VCaP (cell line): ENCODE data around the gene CDK5R1.

ENCODE experiments used
- H3K27ac ChIP-seq: fragments of 450-650 bp; 2 replicates; pipeline ENCODE4 v1.5.1; 2017
- TF ChIP-seq, protein P1 (sequence below): fragments of 450-650 bp; conservative IDR thresholded peaks from 2 replicates; pipeline ENCODE4 v1.5.1; 2017; ENCODE audit warnings: mild to moderate bottlenecking, moderate library complexity

The CDK5R1 gene

DNA sequence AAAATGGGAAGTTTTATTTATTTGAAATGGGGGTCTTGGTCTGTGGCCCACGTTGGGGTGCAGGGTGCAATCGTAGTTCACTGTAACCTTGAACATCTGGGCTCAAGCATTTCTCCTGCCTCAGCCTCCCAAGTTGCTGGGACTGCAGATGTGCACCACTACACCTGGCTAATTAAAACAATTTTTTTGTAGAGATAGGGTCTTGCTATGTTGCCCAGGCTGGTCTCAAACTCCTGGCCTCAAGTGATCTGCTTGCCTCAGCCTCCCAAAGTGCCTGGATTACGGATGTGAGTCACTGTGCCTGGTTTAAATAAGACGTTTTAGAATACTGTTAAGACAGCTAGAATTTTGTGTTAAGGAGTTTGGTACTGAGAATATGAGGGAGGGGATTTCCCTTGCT is 26.7 kb upstream of the CDK5R1 start:
- TF ChIP-seq, protein P1, sequence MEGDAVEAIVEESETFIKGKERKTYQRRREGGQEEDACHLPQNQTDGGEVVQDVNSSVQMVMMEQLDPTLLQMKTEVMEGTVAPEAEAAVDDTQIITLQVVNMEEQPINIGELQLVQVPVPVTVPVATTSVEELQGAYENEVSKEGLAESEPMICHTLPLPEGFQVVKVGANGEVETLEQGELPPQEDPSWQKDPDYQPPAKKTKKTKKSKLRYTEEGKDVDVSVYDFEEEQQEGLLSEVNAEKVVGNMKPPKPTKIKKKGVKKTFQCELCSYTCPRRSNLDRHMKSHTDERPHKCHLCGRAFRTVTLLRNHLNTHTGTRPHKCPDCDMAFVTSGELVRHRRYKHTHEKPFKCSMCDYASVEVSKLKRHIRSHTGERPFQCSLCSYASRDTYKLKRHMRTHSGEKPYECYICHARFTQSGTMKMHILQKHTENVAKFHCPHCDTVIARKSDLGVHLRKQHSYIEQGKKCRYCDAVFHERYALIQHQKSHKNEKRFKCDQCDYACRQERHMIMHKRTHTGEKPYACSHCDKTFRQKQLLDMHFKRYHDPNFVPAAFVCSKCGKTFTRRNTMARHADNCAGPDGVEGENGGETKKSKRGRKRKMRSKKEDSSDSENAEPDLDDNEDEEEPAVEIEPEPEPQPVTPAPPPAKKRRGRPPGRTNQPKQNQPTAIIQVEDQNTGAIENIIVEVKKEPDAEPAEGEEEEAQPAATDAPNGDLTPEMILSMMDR = no peak
- no peak overlapping the region for H3K27ac ChIP-seq

DNA sequence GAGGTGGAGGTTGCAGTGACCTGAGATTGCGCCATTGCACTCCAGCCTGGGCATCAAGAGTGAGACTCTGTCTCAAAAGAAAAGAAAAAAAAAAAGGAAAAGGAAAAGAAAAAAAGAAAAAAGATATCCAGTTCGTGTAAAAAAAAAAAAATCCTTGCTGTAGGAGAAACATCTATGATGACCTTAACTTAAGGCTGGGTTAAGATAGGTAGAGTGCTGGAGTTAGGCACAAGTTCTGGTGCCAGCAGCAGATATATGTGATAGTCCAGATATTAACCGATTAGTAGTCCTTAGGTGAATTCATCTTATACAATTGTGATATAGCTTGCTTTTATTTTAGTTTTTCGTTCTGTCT is 25.3 kb upstream of the CDK5R1 start:
- TF ChIP-seq, protein P1 = no peak
- no peak overlapping the region for H3K27ac ChIP-seq

DNA sequence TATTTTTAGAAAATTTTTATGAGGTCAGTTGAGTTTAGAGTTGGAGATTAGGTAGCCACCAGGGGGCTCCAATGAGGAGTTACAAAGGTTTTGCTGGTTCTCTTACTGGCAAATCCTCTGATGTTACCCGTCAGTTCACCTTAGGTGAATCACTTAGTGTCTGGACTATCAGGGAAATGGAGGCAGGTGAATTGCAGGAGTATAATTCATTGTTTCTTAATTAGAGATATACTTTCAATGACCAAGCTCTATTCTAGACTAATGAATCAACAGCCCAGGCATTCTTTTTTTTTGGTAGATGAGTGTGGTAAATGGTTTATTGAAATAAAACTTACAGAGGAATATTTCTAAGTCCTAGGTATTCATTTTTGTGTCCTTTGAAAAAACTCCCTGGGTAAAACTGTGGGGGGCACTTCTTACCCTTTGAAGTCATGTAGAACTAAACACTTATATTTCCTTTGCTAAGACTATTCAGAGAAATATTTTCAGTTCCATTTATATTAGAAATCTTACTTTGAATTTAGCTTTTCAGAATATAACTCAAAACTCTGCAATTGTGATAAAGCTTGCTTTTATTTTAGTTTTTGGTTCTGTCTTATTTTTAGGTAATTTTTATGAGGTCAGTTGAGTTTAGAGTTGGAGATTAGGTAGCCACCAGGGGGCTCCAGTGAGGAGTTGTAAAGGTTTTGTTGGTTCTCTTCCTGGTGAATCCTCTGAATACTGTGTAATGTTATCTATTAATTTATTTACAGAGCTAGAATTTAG is 24.8 kb upstream of the CDK5R1 start:
- H3K27ac ChIP-seq = no peak overlapping the region
- TF ChIP-seq, protein P1 = peak; percentile 78

DNA sequence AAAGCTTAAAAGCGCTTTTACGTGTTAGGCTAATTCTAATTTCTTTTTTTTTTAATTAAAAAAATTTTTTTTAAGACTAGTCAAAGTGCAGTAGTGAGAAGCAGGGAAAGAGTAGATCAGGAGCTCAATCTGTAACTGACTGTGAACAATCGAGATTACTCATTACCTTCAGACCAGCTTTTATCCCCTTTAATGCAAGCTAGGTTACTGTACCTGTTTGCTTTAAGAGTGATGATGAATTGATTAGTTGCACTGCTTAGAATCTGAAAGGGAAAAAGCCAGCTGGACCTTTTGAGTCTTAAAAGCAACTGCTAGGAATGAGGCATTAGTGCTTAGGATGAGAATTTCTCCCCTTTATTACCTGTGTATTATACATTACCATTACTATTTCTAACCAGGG is 23.5 kb upstream of the CDK5R1 start:
- TF ChIP-seq, protein P1 = no peak
- no peak overlapping the region for H3K27ac ChIP-seq

DNA sequence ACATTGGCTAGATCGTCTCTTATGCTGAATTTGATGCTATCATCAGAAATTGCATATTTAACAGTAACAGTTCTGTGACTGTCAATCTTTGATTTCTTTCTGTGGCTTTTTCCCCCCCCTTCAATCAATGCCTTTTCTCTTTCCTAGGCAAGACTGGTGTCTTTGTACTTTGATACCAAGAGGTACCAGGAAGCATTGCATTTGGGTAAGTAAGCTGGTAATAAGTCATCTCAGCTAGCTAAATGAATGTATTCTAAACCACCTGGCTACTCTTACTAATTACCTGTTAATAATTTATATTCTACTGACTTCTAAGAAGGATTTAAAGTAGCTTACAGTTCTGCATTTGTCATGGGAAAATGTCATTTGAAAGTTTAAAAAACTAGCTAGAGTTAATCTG is 22.4 kb upstream of the CDK5R1 start:
- H3K27ac ChIP-seq = no peak overlapping the region
- TF ChIP-seq, protein P1 = no peak

DNA sequence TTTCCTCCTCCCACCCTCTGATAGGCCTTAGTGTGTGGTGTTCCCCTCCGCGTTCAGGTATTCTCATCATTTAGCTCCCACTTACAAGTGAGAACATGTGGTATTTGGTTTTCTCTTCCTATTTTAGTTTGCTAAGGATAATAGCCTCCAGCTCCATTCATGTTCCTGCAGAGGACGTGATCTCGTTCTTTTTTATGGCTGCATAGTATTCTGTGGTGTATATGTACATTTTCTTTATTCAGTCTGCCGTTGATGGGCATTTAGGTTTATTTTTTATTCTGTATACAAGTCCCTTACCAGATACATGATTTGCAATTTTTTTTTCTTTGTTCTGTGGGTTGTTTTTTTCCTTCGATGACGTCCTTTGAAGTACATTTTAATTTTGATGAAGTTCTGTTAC is 18.8 kb upstream of the CDK5R1 start:
- H3K27ac ChIP-seq = no peak overlapping the region
- TF ChIP-seq, protein P1 = no peak

DNA sequence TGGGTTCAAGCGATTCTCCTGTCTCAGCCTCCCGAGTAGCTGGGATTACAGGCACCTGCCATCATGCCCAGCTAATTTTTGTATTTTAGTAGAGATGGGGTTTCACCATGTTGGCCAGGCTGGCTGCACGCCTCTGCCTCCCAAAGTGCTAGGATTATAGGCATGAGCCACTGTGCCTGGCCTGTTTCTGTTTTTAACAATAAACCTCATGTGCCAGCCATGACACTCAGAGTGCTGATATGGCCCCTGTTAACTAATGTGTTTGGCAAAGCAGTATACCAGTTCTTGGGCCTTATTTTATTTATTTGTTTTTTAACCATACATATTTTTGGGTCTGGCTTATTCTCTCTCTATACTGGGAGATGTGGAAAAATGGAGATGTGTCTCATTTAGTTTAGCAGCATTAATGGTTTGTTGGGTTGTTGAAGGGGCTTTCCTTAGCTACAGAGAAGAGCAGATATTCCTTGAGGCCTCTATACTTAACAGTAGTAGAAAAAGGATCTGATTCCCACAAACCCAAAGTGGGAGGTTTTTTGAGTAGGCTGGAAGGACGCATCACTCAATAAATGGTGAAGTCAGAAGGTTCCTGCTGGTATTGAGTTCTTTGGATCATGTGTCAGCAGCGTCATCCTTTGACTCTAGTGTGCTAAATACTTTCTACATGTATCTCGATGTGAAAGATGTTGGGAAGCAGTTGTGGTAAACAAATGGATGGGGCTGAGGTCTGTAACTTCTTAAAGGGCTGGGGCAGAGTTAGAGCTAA is 16.2 kb upstream of the CDK5R1 start:
- TF ChIP-seq, protein P1 = no peak
- H3K27ac ChIP-seq = no peak overlapping the region
